ENCODE measurements around the gene SRPRB.

- TF ChIP-seq CTCF (IDR thresholded peaks at IDR 0.05), result no peak
- no peak for TF ChIP-seq EP300 (IDR thresholded peaks at IDR 0.05)
Measured at GRCh38 chr3:133849346-133849745, 43.7 kb downstream of the SRPRB start.
